UCSD-AML1 (cell line): ENCODE results near the gene LETM1.

Experiments used
- DNase-seq: peaks from one replicate; lab custom pipeline; 2025; ENCODE audit not compliant: unreplicated experiment; lab: John Stamatoyannopoulos, UW

The LETM1 gene

GRCh38 chr4:1830234-1830633 lies 25.7 kb downstream of the LETM1 start:
- DNase-seq = no peak

DNA sequence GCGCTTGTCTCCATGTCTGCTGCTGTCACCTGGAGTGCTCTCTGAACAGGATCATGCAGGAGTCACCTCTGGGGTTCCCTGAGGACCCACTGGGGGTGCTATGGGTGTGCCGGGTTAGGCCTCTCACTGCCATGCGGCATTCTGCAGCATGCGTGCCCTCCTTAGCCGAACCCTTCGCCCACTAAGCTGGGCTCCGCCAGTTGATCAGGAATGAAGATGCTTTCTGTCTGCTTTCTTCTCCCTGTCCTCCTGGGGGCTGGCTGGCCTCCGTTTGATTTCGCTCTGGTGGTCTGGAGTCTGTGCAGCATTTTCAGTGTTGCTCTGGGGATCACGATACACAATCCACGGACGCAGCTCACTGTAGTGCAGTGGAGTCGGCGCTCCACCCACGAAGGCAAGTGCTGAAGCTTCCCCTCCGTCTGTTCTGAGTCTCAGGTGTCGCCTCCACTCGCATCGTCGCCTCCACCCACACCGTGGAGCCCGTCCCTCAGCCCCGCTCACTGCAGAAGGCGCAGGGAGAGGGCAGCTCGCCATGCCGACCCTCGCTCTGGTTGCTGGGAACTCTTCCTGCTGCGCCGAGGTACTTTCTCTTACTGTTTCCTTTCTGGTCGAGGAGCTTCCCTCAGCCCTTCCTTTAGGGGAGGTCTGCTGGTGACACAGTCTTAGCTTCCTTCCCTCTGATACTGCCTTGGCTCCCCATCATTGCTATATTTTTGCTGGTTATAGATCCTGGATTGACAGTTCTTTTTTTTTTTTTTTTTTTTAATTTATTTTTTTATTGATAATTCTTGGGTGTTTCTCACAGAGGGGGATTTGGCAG lies 29.2 kb downstream of the LETM1 start:
- DNase-seq = no peak

GRCh38 chr4:1825326-1825725 lies 30.6 kb downstream of the LETM1 start:
- no peak for DNase-seq

- no peak for DNase-seq
These were observed 31.2 kb downstream of the LETM1 start for GRCh38 chr4:1824746-1825145.

- DNase-seq = no peak
These were observed 32.4 kb downstream of the LETM1 start for GRCh38 chr4:1823545-1823932.

DNA sequence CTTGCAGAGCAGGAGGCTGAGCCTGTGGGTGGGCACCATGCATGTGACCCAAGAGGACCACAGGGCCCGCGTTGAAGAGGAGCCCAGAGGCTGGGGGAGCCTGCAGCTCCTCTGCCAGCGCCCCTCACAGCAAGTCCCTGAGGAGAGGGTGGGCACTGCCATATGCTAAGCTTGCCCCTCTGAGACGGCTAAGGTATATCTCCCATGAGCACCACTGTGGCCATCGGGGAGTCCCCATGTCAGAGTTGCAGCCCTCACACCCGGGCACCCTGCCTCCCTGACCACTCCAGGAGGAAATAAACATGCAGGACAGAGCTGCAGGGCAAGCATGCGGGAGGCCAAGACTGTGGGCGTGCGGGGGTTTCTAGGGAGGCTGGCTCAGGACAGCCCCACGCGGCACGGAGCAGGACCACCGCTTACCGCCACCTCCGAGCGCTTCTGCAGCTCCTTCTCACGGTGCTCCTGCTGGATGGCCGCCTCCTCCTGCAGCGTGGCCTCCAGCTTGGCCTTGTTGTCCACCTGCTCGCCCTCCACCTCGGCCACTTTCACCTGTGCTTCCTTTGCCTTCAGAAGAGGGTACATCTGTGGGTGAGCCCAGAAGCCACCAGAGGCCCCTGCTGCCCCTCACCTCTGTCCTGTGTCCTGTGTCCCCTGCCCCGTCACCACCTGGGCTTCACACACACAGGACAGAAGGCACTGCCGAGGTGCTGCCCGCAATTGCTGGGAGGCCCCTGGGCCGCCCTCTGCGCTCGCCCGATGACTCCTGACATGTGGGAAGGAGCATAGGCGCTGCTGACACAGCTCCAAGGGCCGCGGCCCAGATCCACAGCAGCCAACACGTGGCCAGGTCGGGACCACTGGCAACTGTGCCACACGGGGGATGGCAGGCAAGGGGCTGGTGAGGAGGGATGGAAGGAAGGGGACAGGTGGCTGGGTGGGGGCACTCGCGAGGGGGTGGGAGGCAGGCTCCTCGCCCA lies 33.1 kb downstream of the LETM1 start:
- DNase-seq = no peak

DNA sequence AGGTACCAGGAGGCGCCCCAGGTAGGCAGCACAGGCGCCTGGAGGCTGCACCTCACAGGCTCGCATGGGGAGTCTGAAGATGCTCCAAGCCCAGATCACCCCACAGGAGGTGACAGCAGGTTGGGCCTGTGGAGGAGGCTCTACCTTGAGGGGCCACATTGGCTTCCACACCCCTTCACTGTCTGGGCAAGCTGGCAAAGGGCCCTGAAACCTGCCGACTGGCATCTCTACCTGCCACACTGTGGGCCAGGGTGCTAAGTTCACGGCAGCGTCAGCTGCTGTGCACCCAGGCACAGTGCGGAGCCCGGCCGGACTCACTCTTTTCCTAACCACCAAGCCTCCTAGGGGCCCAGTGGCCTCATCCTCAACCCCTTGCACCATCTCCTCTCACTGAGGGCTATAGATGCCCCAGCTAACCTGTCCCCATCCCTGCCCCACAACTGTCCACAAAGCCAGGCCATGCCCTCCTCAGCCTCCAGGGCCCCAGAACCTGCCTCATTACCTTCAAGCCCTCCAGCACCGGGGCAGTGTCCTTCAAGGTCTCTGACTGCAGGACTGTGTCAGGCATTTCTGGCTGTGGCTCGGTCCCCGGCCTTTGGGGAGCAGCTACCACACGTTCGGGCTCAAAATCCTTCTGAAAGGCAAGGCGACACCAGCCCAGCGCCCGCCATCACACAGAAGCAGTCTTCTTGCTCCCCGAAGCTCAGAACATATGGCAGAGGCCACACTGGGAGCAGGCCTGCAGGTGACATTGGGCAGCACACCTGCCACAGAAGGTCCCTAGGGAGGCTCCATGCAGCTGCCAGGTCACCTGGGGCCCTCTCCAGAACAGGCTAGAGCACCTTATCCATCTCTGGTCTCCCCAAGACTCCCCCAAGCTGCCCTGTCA lies 34.0 kb downstream of the LETM1 start:
- no peak for DNase-seq

- no peak for DNase-seq
These were observed 36.1 kb downstream of the LETM1 start for GRCh38 chr4:1819816-1820215.

DNA sequence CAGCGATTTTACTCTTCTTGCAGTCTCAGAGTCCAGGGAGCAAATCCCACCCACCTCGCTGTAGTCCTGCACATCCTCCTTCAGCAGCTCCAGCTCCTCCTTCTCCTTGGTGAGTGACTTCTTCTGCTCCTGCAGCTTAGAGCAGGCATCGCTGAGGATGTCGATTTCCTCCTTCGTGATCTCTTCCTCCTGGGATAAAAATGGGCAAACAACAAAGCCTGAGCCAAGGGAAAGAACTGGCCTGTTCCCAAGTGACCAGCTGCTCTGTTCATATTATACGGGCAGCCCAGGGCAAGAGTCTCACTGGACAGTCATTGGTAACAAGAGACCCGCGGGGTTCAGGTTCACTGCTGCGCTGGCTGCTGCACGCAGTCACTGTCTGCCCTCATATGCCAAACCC lies 36.7 kb downstream of the LETM1 start:
- DNase-seq = no peak

GRCh38 chr4:1815997-1816860 lies 39.7 kb downstream of the LETM1 start:
- DNase-seq = no peak

GRCh38 chr4:1815096-1815996 lies 40.6 kb downstream of the LETM1 start:
- DNase-seq = no peak

DNA sequence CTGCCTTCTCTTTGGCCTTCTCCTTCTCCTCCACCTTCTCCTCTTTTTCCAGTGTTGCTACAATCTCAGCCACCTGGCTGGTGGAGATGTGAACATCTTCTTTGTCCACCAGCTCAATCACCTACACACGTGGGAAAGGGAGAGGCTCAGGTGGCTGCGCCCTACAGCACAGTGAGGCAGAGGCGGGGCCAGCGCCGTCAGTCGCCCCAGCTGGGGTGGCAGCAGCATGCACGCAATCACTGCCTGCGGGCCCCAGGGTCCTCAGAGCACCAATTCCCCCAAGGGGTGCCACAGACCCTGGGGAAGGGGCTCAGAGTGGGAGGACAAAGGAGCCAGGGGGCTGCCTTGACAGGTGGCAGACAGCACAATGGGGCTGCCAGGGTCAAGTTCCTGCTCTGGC lies 41.5 kb downstream of the LETM1 start:
- no peak for DNase-seq

- DNase-seq = no peak
These were observed 42.0 kb downstream of the LETM1 start for GRCh38 chr4:1813915-1814314.

DNA sequence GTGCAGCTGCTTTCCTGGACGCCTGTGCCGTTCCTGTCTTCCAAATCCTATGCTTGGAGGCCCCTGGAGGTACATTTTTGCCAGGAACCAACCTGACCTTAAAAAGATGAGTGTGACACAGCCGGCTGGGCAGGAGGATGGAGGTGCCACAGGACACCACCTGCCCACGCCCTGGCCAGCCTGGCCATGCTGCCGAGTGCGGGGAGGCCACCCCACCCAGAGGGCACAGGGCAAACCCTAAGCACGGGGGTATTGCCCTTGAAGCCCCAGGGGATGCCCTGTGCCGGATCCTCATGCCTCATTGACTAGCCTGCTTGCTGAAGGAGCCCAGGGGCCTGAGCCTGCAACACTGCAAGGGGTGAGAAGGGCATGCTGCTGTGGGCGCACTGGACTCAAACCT lies 42.7 kb downstream of the LETM1 start:
- DNase-seq = no peak

- no peak for DNase-seq
These were observed 43.2 kb downstream of the LETM1 start for GRCh38 chr4:1812720-1813119.

- no peak for DNase-seq
These were observed 45.2 kb downstream of the LETM1 start for GRCh38 chr4:1810765-1811164.

GRCh38 chr4:1809754-1810502 lies 46.0 kb downstream of the LETM1 start:
- DNase-seq = peak; percentile 82
